Measurements from ENCODE around the gene NLRC3. TPM values are rescaled to one million over a fixed set of nuclear protein-coding genes. Genes with fewer than 3 reads are reported as not detected.

The NLRC3 gene
- total and polyA plus RNA-seq, 2 donors (not counting 1 experiment from before 2014, with no cell fraction given), result 28.8 to 35.7 TPM

DNA sequence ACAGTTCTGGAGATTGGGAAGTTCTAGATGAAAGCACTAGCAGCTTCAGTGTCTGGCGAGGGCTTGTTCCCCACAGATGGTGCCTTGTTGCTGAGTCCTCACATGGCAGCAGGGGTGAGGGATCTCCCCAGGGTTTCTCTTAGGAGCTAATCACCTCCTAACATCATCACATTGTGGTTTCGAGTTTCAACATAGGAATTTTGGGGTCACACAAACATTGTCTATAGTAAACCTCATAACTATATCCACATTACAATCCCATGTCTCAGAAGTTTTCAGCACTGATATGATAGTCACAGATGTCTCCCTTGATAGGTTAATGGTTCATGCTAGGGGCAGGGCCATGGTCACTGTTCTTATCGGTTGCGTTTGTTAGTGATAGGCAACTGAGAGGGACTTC is 62.6 kb downstream of the NLRC3 start:
- no peak overlapping the region for H3K9ac ChIP-seq (ENCODE audit: low read length)
- Mint-ChIP-seq H3K4me3 (no peak overlapping the region), H3K27ac (no peak overlapping the region), H3K4me1 (no peaks in the 10 kb centered on the region), H3K9me3 (ENCODE audit: insufficient read depth) (no peaks in the 10 kb centered on the region), H3K27me3 (no peaks in the 10 kb centered on the region)
- WGBS (ENCODE audit: insufficient coverage), result 100% methylated on average over 2 of the region's 4 CpGs
- TF ChIP-seq EZH2 (IDR thresholded peaks at IDR 0.05; ENCODE audit: borderline replicate concordance, insufficient read depth, low read depth, low read length, poor library complexity, severe bottlenecking), result no peak
- TF ChIP-seq, protein P1, sequence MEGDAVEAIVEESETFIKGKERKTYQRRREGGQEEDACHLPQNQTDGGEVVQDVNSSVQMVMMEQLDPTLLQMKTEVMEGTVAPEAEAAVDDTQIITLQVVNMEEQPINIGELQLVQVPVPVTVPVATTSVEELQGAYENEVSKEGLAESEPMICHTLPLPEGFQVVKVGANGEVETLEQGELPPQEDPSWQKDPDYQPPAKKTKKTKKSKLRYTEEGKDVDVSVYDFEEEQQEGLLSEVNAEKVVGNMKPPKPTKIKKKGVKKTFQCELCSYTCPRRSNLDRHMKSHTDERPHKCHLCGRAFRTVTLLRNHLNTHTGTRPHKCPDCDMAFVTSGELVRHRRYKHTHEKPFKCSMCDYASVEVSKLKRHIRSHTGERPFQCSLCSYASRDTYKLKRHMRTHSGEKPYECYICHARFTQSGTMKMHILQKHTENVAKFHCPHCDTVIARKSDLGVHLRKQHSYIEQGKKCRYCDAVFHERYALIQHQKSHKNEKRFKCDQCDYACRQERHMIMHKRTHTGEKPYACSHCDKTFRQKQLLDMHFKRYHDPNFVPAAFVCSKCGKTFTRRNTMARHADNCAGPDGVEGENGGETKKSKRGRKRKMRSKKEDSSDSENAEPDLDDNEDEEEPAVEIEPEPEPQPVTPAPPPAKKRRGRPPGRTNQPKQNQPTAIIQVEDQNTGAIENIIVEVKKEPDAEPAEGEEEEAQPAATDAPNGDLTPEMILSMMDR (IDR thresholded peaks at IDR 0.05), result no peak
- DNase-seq (no peak), ATAC-seq (ENCODE audit: low read depth) (no peak)
- CTCF ChIA-PET, result no interaction called here
- no peaks in the 10 kb centered on the region for H3K9me3 ChIP-seq (ENCODE audit: control extremely low read depth in 1 of 3, control insufficient read depth in 2 of 3, insufficient read depth in 1 of 3, low read length in 2 of 3)
- POLR2A ChIA-PET, result no interaction called here
- no peak overlapping the region for H2AFZ ChIP-seq (ENCODE audit: insufficient read depth, low read depth, low read length, poor library complexity, severe bottlenecking)
- intact Hi-C loops (cut with micrococcal nuclease), result no loop called here
- H4K20me1 ChIP-seq (ENCODE audit: control insufficient read depth, insufficient read depth, low read length, poor library complexity, severe bottlenecking), result no peaks in the 10 kb centered on the region
- H3K4me3 ChIP-seq (ENCODE audit: control extremely low read depth in 1 of 5, extremely low read depth in 1 of 5, insufficient read depth in 1 of 5, low read depth in 2 of 5, low read length in 4 of 5), result no peak overlapping the region
- no peak overlapping the region for H3K27ac ChIP-seq (ENCODE audit: low read length in 2 of 2)
- no peaks in the 10 kb centered on the region for H3K4me1 ChIP-seq (ENCODE audit: control insufficient read depth in 2 of 2, insufficient read depth in 2 of 2, low read length in 2 of 2)
- H3K27me3 ChIP-seq (replicated peaks in 1 of 4; ENCODE audit: control extremely low read depth in 1 of 4, control insufficient read depth in 3 of 4, insufficient read depth in 4 of 4, low read length in 3 of 4), result no peaks in the 10 kb centered on the region
- H3K4me2 ChIP-seq (replicated peaks; ENCODE audit: low read depth, low read length, poor library complexity, severe bottlenecking), result no peak overlapping the region
- H3K36me3 ChIP-seq (replicated peaks in 1 of 2; ENCODE audit: control extremely low read depth in 1 of 2, control insufficient read depth in 1 of 2, extremely low read depth in 1 of 2, insufficient read depth in 2 of 2, low read length in 1 of 2), result peaks cover 0 to 17% of the 10 kb centered on the region in 2 experiments
- H3K79me2 ChIP-seq (ENCODE audit: control insufficient read depth, insufficient read depth, low read length), result no peaks in the 10 kb centered on the region

DNA sequence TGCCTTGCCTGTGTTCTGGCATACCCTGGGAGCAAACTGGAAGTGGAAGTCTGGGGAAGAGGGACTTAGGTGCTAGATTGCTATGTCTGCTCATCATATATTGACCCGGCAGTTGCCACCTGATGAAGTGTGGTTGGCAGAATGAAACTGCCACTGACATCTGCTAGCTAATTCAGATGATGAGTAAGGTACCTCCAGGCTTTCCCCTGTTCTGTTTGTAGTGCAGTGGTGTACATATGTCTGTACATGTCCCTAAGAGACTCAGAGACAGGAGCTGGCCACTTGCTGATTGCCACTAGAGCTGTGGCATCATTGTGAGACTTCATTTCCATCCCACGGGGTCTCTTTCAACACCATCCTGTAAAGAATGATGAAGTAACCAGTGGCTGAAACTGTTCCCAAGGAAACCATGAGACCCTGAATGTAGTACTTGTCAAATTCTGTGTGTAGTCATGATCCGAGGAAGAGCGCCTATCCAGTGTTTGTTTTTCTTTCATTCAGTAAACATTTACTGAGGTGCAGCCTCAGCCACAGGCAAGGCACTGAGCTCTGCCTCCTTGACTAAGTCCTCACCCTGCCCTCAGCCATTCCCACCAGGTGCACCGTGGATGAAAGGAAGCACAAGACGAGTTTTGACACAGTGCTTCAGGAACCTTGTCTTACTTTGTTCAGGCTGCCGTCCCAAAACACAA is 63.2 kb downstream of the NLRC3 start:
- Histone ChIP-seq H3K27me3 (replicated peaks in 1 of 4; ENCODE audit: control extremely low read depth in 1 of 4, control insufficient read depth in 3 of 4, insufficient read depth in 4 of 4, low read length in 3 of 4) (no peaks in the 10 kb centered on the region), H3K9me3 (ENCODE audit: control extremely low read depth in 1 of 3, control insufficient read depth in 2 of 3, insufficient read depth in 1 of 3, low read length in 2 of 3) (no peaks in the 10 kb centered on the region), H3K4me2 (replicated peaks; ENCODE audit: low read depth, low read length, poor library complexity, severe bottlenecking) (no peak overlapping the region), H3K36me3 (replicated peaks in 1 of 2; ENCODE audit: control extremely low read depth in 1 of 2, control insufficient read depth in 1 of 2, extremely low read depth in 1 of 2, insufficient read depth in 2 of 2, low read length in 1 of 2) (peaks cover 0 to 17% of the 10 kb centered on the region in 2 experiments), H2AFZ (ENCODE audit: insufficient read depth, low read depth, low read length, poor library complexity, severe bottlenecking) (no peak overlapping the region), H4K20me1 (ENCODE audit: control insufficient read depth, insufficient read depth, low read length, poor library complexity, severe bottlenecking) (no peaks in the 10 kb centered on the region), H3K79me2 (ENCODE audit: control insufficient read depth, insufficient read depth, low read length) (no peaks in the 10 kb centered on the region), H3K9ac (ENCODE audit: low read length) (no peak overlapping the region), H3K27ac (ENCODE audit: low read length in 2 of 2) (no peak overlapping the region), H3K4me1 (ENCODE audit: control insufficient read depth in 2 of 2, insufficient read depth in 2 of 2, low read length in 2 of 2) (no peaks in the 10 kb centered on the region), H3K4me3 (ENCODE audit: control extremely low read depth in 1 of 5, extremely low read depth in 1 of 5, insufficient read depth in 1 of 5, low read depth in 2 of 5, low read length in 4 of 5) (no peak overlapping the region)
- 99% methylated on average over 7 of the region's 7 CpGs for WGBS (ENCODE audit: insufficient coverage)
- Mint-ChIP-seq H3K27ac (no peak overlapping the region), H3K4me3 (no peak overlapping the region), H3K4me1 (no peaks in the 10 kb centered on the region), H3K27me3 (no peaks in the 10 kb centered on the region), H3K9me3 (ENCODE audit: insufficient read depth) (no peaks in the 10 kb centered on the region)
- intact Hi-C loops (cut with micrococcal nuclease), result no loop called here
- no peak for ATAC-seq (ENCODE audit: low read depth)
- TF ChIP-seq EZH2 (IDR thresholded peaks at IDR 0.05; ENCODE audit: borderline replicate concordance, insufficient read depth, low read depth, low read length, poor library complexity, severe bottlenecking), result no peak
- TF ChIP-seq, protein P1 (IDR thresholded peaks at IDR 0.05), result no peak
- DNase-seq, result no peak
- ChIA-PET CTCF (interaction anchor here (2.1 kb wide), 1 partner anchor 13 kb away, joined by 8 read pairs; no protein-coding TSS in a partner anchor), POLR2A (no interaction called here)
